Transverse colon (tissue), 4 donors: ENCODE results near the gene COBLL1. TPM values are rescaled to one million over a fixed set of nuclear protein-coding genes. Genes with fewer than 3 reads are reported as not detected.

Experiments used
- DNase-seq: peaks from one replicate; pipeline ENCODE4 v3.0.0-alpha.2; 2019
- H3K27ac ChIP-seq, 4 donors: fragments of 200-600 bp; sonication (generic); 2 replicates each; pipeline ENCODE4 v1.5.1; 2016 to 2018; ENCODE audit warnings: inconsistent platforms in 4 of 4
- H3K27me3 ChIP-seq: fragments of 200-600 bp; sonication (generic); 2 replicates; pipeline ENCODE4 v1.5.1; 2017; ENCODE audit warnings: inconsistent platforms
- H3K36me3 ChIP-seq, 4 donors: fragments of 200-600 bp; sonication (generic); 2 replicates each; pipeline ENCODE4 v1.5.1; 2017 to 2019; ENCODE audit warnings: inconsistent platforms in 4 of 4
- H3K4me1 ChIP-seq, 4 donors: fragments of 200-600 bp; sonication (generic); 2 replicates each; pipeline ENCODE4 v1.5.1; 2017 to 2020; ENCODE audit warnings: inconsistent platforms in 4 of 4
- H3K4me3 ChIP-seq, 4 donors: fragments of 200-600 bp; sonication (generic); 1 replicate in 1 of 4; 2 replicates in 3 of 4; pipeline versions ENCODE4 v1.5.1 to v1.6.1; 2017 to 2019; ENCODE audit warnings: inconsistent platforms in 4 of 4
- H3K9me3 ChIP-seq, 2 donors: fragments of 200-600 bp; sonication (generic); 2 replicates each; pipeline ENCODE4 v1.5.1; 2017 to 2019; ENCODE audit warnings: inconsistent platforms in 2 of 2
- CTCF ChIP-seq, 5 experiments: fragments of 200-600 bp in 3 of 5; fragments of 450-650 bp in 2 of 5; sonication (generic) in 3 of 5; IDR thresholded peaks; 1 replicate in 2 of 5; 2 replicates in 3 of 5; pipeline ENCODE4 v1.5.1; 2016 to 2017; ENCODE audit warnings: antibody characterized with exemption in 5 of 5, inconsistent platforms in 3 of 5, mild to moderate bottlenecking in 2 of 5, moderate library complexity in 1 of 5
- EP300 ChIP-seq: sonication (generic); formaldehyde crosslinking; IDR thresholded peaks from one replicate; pipeline ENCODE4 v1.6.1; 2017; ENCODE audit warnings: antibody characterized with exemption, low read depth
- POLR2A ChIP-seq: fragments of 450-650 bp; IDR thresholded peaks from one replicate; pipeline ENCODE4 v1.6.1; 2016; ENCODE audit warnings: antibody characterized with exemption, mild to moderate bottlenecking, moderate library complexity
- POLR2AphosphoS5 ChIP-seq, 3 donors: sonication (generic); formaldehyde crosslinking; IDR thresholded peaks; one replicate each; pipeline ENCODE4 v1.6.1; 2016; ENCODE audit warnings: antibody characterized with exemption in 3 of 3
- WGBS, 2 donors: methylation state at CpG; one replicate each; pipeline ENCODE4 v1.1.5; 2018; ENCODE audit warnings: low coverage in 1 of 2; 5-methylcytosine and 5-hydroxymethylcytosine counted together
- in situ Hi-C, 4 donors: fragments of 200-750 bp; cut with MboI; loops; one replicate each; pipeline versions ENCODE4 v1.15.0 to v1.15.1; 2017; ENCODE audit warnings: low sequenced_read_pairs in 3 of 4, low pct_ligation_motif_present in 1 of 4, low pct_unique_long_range_greater_than_20kb in 1 of 4
- intact Hi-C: fragments of 100-400 bp; cut with DNase I; formaldehyde crosslinking; loops from one replicate; pipeline ENCODE4 v1.15.1; 2023; ENCODE audit warnings: low total_unique reads
- total RNA-seq, 4 donors: library from RNA; depleted of rRNA; stranded (reverse); fragments of >200 nt; gene quantifications; one replicate each; pipeline ENCODE4 v1.1.0, GENCODE V29; 2016

The COBLL1 gene
- total RNA-seq, 4 donors from 2014 or later = 21.7 to 129 (median 30.7) TPM

GRCh38 chr2:164746713-164747112 is 94.9 kb downstream of the COBLL1 start:
- H3K27ac ChIP-seq = no peak overlapping the region
- in situ Hi-C loops (loop anchor here in 2 of 4 donors (25.0 kb wide), 2 partner anchors 166 to 441 kb away; no protein-coding TSS in a partner anchor), intact Hi-C loops (no loop called here)
- TF ChIP-seq CTCF (IDR thresholded peaks at IDR 0.05) (no peak), POLR2AphosphoS5 (IDR thresholded peaks at IDR 0.05) (no peak), EP300 (no peak), POLR2A (no peak)
- H3K9me3 ChIP-seq = no peaks in the 10 kb centered on the region
- no peaks in the 10 kb centered on the region for H3K36me3 ChIP-seq
- no peak overlapping the region for H3K4me3 ChIP-seq
- peaks cover 0 to 3% (median 0%) of the 10 kb centered on the region in 4 donors for H3K4me1 ChIP-seq
- DNase-seq = no peak
- WGBS, 2 donors = 89% methylated on average over 1 of the region's 1 CpG; no CpG with 5 or more reads in 1 of the 2 donors
- no peaks in the 10 kb centered on the region for H3K27me3 ChIP-seq

GRCh38 chr2:164745012-164745797 is 96.4 kb downstream of the COBLL1 start:
- no peak for TF ChIP-seq EP300
- TF ChIP-seq POLR2AphosphoS5 (IDR thresholded peaks at IDR 0.05) = no peak
- no peak for TF ChIP-seq POLR2A
- no peak for TF ChIP-seq CTCF (IDR thresholded peaks at IDR 0.05)
- in situ Hi-C loops (loop anchor here in 2 of 4 donors (25.0 kb wide), 2 partner anchors 167 to 442 kb away; no protein-coding TSS in a partner anchor), intact Hi-C loops (no loop called here)
- WGBS, 2 donors = 84 to 94% methylated on average over 3 to 5 of the region's 5 CpGs
- Histone ChIP-seq H3K4me1 (peaks cover 0 to 5% (median 0%) of the 10 kb centered on the region in 4 donors), H3K27ac (no peak overlapping the region), H3K9me3 (no peaks in the 10 kb centered on the region), H3K4me3 (no peak overlapping the region), H3K36me3 (no peaks in the 10 kb centered on the region), H3K27me3 (no peaks in the 10 kb centered on the region)
- DNase-seq = no peak

GRCh38 chr2:164742738-164743317 is 98.8 kb downstream of the COBLL1 start:
- in situ Hi-C loops (loop anchor here in 2 of 4 donors (25.0 kb wide), 2 partner anchors 169 to 444 kb away; no protein-coding TSS in a partner anchor), intact Hi-C loops (no loop called here)
- no peak overlapping the region for H3K4me3 ChIP-seq
- TF ChIP-seq CTCF (IDR thresholded peaks at IDR 0.05) (no peak), EP300 (no peak), POLR2AphosphoS5 (IDR thresholded peaks at IDR 0.05) (no peak), POLR2A (no peak)
- no peak for DNase-seq
- no peaks in the 10 kb centered on the region for H3K27me3 ChIP-seq
- no peaks in the 10 kb centered on the region for H3K9me3 ChIP-seq
- whole genome bisulfite sequencing, 2 donors = 93 to 94% methylated on average over 4 of the region's 4 CpGs
- no peaks in the 10 kb centered on the region for H3K36me3 ChIP-seq
- peaks cover 0 to 12% (median 6%) of the 10 kb centered on the region in 4 donors for H3K4me1 ChIP-seq
- no peak overlapping the region for H3K27ac ChIP-seq

GRCh38 chr2:164739966-164740365 is 101.7 kb downstream of the COBLL1 start:
- WGBS, 2 donors = 53 to 65% methylated on average over 3 of the region's 3 CpGs
- Histone ChIP-seq H3K4me3 (no peak overlapping the region), H3K36me3 (no peaks in the 10 kb centered on the region), H3K27ac (no peak overlapping the region), H3K4me1 (peaks cover 0 to 30% (median 14%) of the 10 kb centered on the region in 4 donors), H3K9me3 (no peaks in the 10 kb centered on the region), H3K27me3 (no peaks in the 10 kb centered on the region)
- DNase-seq = no peak
- in situ Hi-C loops (loop anchor here (10.0 to 25.0 kb wide), 5 partner anchors 165 to 447 kb away; no protein-coding TSS in a partner anchor), intact Hi-C loops (loop anchor here (1.0 to 10.0 kb wide), 2 partner anchors 105 to 177 kb away; partner anchors contain the start of gene COBLL1)
- TF ChIP-seq POLR2AphosphoS5 (IDR thresholded peaks at IDR 0.05) (no peak), POLR2A (no peak), CTCF (IDR thresholded peaks at IDR 0.05) (no peak), EP300 (no peak)
